HPDE6-E6E7 (cell line): ENCODE results near the gene OR1F1.
A peak's percentile ranks its signal among the peaks of the same experiment; 100 is the strongest.
"Not testable (repeated sequence)": the region's sequence is repeated elsewhere in the genome, so short reads cannot be mapped to it uniquely, and the experiment has no call there.

Experiments used
- DNase-seq: peaks from one replicate; pipeline ENCODE4 v3.0.0; 2011; ENCODE audit warnings: missing footprints; ENCODE audit errors: extremely low spot score

Gene OR1F1

GRCh38 chr16:3173892-3174617, 13.9 kb upstream of the OR1F1 start:
- peak; percentile 47 for DNase-seq

- no peak for DNase-seq
These were observed 13.3 kb upstream of the OR1F1 start for GRCh38 chr16:3174618-3175148.

GRCh38 chr16:3175157-3176093, 12.6 kb upstream of the OR1F1 start:
- DNase-seq = peak; percentile 65

- DNase-seq = no peak
These were observed 8.4 kb upstream of the OR1F1 start for GRCh38 chr16:3179651-3180050.

GRCh38 chr16:3180445-3180878, 7.5 kb upstream of the OR1F1 start:
- DNase-seq = no peak

- not testable (repeated sequence) for DNase-seq
These were observed 5.8 kb upstream of the OR1F1 start for GRCh38 chr16:3182293-3182607.

- peak; percentile 69 for DNase-seq
These were observed 5.2 kb upstream of the OR1F1 start for GRCh38 chr16:3182608-3183444.

- no peak for DNase-seq
These were observed 4.4 kb upstream of the OR1F1 start for GRCh38 chr16:3183445-3184139.

- no peak for DNase-seq
These were observed 886 bp upstream of the OR1F1 start for GRCh38 chr16:3186946-3187690.

GRCh38 chr16:3188675-3188924, 596 bp downstream of the OR1F1 start:
- no peak for DNase-seq

GRCh38 chr16:3188925-3189825, 1.2 kb downstream of the OR1F1 start:
- DNase-seq = peak; percentile 60

GRCh38 chr16:3189869-3190268, 1.9 kb downstream of the OR1F1 start:
- no peak for DNase-seq

- DNase-seq = no peak
These were observed 2.9 kb downstream of the OR1F1 start for GRCh38 chr16:3190949-3191353.

- no peak for DNase-seq
These were observed 4.5 kb downstream of the OR1F1 start for GRCh38 chr16:3192476-3193019.

GRCh38 chr16:3193221-3194212, 5.5 kb downstream of the OR1F1 start:
- DNase-seq = no peak

- DNase-seq = no peak
These were observed 6.8 kb downstream of the OR1F1 start for GRCh38 chr16:3194792-3195191.

- DNase-seq = no peak
These were observed 8.0 kb downstream of the OR1F1 start for GRCh38 chr16:3195975-3196374.

- not testable (repeated sequence) for DNase-seq
These were observed 9.8 kb downstream of the OR1F1 start for GRCh38 chr16:3197694-3198333.
